Measurements from ENCODE around the gene RGL3.

DNA sequence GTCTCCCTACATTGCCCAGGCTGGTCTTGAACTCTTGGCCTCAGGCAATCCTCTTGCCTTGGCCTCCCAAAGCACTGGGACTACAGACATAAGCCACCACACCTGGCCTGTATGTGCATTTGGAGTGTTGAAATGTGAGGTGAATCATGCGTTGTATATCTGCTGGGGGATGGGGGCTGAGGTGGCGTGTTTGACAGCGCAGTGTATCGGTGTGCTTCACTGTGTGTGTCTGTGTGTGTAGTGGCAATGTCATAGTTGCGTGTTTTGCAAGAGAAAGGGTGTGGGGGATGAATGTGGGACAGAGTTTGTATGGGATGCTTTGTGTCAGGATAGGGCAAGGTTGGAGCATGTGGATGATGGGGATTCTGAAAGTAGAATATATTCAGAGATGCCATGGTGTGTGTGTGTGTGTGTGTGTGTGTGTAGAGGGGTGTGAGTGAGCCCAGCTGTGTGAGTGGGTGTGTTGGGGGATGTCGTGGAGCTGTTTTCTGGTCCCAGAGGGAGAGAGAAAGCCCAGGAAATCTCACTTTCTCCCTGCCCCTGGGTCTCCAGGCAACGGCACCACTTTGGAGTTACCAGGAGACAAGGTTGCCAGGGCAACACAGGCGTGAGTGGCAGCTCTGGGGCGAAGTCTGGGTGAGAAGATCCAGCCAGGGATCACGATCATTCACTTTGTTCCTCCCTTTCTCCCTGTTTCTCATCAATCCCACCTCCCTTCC is 45.8 kb downstream of the RGL3 start:
- TF ChIP-seq EZH2 (IDR thresholded peaks at IDR 0.05; ENCODE audit: insufficient read depth, poor library complexity, severe bottlenecking) (no peak), EZH2phosphoT487 (IDR thresholded peaks at IDR 0.05; ENCODE audit: insufficient read depth, low read depth) (no peak)
